OCI-LY1 (cell line): Measurements from ENCODE around the gene PCAT6.

ENCODE experiments used
- EZH2 ChIP-seq: fragments of 200-600 bp; sonication (generic), shearing (Covaris generic); IDR thresholded peaks from 2 replicates; pipeline ENCODE4 v1.8.0; 2017; ENCODE audit warnings: borderline replicate concordance, mixed run types, mild to moderate bottlenecking, antibody characterized with exemption, low read length, moderate library complexity, mixed read lengths
- TF ChIP-seq, protein P1 (sequence below): fragments of 200-600 bp; sonication (generic), shearing (Covaris generic); IDR thresholded peaks from 2 replicates; pipeline ENCODE4 v1.5.1; 2017; ENCODE audit warnings: mild to moderate bottlenecking, antibody characterized with exemption, low read length, moderate library complexity, mixed read lengths

DNA sequence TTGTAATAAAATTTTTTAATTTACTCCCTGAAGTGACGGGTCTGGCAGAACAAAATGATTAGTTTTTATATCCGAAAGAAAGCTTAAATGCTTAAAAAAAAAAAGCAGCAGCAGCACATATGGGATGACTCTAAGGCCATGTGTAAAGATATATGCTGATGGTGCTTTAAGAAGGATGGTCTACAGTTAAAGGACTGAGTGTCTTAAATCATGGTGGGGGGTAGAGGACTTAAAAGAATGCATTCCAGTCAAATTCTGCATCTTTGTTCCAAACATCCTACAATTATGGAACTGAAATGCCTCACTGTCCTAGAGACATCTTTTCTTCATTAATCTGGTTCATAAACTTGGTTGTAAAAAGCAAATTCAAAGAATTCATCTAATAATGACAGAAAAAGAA is 9.6 kb upstream of the PCAT6 start:
- TF ChIP-seq, protein P1, sequence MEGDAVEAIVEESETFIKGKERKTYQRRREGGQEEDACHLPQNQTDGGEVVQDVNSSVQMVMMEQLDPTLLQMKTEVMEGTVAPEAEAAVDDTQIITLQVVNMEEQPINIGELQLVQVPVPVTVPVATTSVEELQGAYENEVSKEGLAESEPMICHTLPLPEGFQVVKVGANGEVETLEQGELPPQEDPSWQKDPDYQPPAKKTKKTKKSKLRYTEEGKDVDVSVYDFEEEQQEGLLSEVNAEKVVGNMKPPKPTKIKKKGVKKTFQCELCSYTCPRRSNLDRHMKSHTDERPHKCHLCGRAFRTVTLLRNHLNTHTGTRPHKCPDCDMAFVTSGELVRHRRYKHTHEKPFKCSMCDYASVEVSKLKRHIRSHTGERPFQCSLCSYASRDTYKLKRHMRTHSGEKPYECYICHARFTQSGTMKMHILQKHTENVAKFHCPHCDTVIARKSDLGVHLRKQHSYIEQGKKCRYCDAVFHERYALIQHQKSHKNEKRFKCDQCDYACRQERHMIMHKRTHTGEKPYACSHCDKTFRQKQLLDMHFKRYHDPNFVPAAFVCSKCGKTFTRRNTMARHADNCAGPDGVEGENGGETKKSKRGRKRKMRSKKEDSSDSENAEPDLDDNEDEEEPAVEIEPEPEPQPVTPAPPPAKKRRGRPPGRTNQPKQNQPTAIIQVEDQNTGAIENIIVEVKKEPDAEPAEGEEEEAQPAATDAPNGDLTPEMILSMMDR = no peak
- no peak for TF ChIP-seq EZH2
